HG03558 (cell line): ENCODE results near the gene HDGF.

ENCODE experiments used
- ATAC-seq: cut with Tn5 transposase; IDR thresholded peaks from one replicate; pipeline ENCODE4 v1.9.1; 2021; ENCODE audit warnings: moderate number of reproducible peaks; ENCODE audit not compliant: unreplicated experiment; ENCODE audit errors: extremely low read depth

Gene HDGF

GRCh38 chr1:156751451-156751756, at the start of gene HDGF:
TSS of gene HDGF (minus strand) at chr1:156751675. CDS start at chr1:156751429, 246 bp downstream.
- ATAC-seq = peak; percentile 2

- ATAC-seq = no peak
Measured at GRCh38 chr1:156797212-156797871, 45.9 kb upstream of the HDGF start.

DNA sequence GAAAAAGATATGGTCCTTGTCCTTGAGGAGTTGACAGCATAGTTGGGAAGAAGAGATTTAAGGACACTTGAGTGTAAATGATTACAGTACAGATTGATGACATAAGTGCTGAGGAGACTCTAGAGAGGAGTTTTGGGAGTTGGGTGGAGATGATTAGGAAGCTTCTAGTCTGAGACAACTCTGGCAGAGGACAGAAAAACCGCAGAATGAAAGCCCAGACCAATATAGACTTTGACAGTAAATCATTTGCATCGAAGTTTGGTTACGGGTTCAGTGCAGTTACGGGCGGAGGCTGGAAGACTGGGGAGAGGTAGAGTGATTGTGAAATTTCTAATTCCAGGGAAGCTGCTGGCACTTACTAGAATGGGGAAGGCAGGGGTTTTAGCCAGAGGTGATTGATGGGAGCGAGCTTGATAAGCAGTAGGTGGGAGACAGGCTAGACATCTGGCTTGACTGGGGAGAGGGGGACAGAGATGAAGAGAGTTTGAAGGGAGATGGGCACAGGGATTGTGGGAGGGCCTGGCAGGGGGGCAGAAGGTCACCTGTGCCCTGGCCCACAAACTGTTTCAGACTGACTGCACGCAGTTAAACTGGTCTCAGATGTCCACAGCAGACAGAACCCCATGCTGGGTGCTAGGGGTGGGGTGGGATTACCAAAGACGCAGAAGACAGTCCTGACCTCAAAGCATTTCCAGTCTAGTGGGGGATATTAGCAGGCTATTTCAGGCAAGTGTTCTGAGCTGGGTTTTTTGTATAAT, 45.0 kb upstream of the HDGF start:
- no peak for ATAC-seq

- ATAC-seq = no peak
Measured at GRCh38 chr1:156795787-156796186, 44.3 kb upstream of the HDGF start.

- no peak for ATAC-seq
Measured at GRCh38 chr1:156795374-156795733, 43.9 kb upstream of the HDGF start.

DNA sequence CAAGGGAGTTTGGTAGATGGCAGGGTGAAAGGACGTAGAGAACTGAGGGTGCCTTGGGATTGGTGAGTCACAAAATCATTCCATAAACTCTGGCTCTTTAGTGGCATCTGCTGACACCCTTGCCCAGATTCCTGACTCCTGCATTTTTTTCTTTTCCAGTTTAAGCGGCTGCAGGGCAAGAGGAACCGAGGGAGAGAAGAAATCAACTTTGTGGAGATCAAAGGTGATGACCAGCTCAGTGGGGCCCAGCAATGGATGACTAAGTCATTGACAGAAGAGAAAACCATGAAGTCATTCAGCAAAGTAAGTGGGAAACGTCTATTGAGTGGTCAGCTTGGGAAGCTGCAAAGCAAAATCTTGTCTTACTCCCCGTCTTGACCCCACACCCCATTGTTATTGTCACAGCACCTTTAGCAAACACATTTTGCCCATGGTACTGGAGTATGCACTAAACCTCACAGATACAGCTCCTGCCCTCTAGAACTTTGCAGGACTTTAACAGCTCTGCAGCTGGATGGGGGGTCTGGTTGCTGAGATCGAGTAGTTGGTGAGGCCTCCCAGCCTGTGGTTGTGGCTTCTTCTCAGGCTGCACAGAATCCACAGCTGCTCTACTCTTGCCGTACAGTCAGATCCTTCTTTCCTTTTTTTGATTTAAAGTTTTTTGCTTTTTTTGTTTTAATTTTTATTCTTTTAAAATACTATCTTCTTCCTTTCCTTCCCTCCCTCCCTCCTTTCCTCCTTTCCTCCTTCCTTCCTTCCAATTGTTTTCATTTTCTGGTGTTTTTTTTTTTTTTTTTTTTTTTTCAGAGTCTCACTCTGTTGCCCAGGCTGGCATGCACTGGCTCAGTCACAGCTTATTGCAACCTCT, 43.3 kb upstream of the HDGF start:
- no peak for ATAC-seq

DNA sequence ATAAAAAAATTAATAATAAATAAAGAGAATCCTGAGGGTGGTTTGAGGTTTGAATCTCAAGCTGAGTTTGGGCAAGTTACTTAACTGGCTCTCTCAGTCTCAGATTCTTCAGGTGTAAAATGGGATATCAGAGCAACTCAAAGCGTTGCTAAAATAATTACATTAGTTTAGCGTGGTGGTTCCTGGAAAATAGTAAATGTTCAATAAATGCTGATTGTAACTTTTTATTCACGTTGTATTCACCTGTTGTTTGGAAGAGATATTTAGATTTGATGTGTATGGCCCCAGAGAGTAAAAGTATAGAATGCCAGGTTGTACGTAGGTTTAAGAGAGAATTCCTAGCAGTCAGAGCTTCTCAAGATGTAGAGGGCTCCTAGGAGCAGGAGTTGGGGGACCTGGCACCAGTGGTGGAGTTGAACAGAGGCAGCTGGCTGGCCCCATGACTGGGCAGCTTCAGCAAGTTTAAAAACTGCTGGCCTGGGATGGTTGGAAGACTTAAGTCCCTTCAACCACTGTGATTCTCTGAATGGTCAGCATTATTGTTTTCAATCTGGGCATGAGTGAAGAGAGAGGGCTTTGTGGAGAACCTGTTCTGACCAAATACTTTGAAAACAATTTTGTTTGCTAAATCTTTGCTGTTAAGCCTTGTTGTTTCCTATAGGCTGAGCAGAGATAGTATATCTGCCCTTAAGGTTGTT, 38.3 kb upstream of the HDGF start:
- ATAC-seq = no peak

- no peak for ATAC-seq
Measured at GRCh38 chr1:156788136-156788535, 36.7 kb upstream of the HDGF start.

DNA sequence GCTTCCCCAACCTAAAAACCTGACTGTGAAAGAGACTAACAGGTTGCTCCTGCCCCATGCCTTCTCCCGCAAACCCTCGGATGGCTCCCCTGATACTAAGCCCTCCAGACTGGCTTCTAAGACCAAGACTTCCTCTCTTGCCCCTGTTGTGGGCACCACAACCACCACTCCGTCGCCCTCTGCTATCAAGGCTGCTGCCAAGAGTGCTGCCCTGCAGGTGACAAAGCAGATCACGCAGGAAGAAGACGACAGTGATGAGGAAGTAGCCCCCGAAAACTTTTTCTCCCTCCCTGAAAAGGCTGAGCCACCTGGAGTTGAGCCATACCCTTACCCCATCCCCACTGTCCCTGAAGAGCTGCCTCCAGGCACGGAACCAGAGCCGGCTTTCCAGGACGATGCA, 35.2 kb upstream of the HDGF start:
- ATAC-seq = no peak

- ATAC-seq = no peak
Measured at GRCh38 chr1:156785458-156785857, 34.0 kb upstream of the HDGF start.

GRCh38 chr1:156781585-156782186, 30.2 kb upstream of the HDGF start:
- ATAC-seq = no peak

- ATAC-seq = no peak
Measured at GRCh38 chr1:156777573-156777972, 26.1 kb upstream of the HDGF start.

DNA sequence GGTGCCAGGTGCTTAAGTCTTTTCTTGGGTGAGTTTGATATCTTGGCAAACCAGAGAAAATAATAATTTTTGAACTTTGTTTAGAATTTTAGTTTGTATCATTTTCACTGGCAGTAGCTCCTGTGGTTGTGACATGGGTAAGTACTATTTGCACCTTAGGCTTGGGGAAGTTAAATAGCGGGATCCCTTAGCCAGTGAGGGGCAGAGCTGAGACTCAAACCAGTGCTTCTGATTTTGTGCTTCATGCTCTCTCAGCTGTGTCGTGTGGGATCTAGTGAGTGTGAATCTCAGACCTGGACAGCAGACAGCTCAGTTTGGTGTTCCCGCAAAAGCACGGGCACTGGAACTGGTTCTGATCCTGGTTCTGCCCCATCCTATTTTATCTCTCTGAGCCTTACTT, 25.5 kb upstream of the HDGF start:
- no peak for ATAC-seq

- ATAC-seq = no peak
Measured at GRCh38 chr1:156775799-156776198, 24.3 kb upstream of the HDGF start.

GRCh38 chr1:156773607-156774006, 22.1 kb upstream of the HDGF start:
- ATAC-seq = no peak

- no peak for ATAC-seq
Measured at GRCh38 chr1:156772728-156773497, 21.4 kb upstream of the HDGF start.

DNA sequence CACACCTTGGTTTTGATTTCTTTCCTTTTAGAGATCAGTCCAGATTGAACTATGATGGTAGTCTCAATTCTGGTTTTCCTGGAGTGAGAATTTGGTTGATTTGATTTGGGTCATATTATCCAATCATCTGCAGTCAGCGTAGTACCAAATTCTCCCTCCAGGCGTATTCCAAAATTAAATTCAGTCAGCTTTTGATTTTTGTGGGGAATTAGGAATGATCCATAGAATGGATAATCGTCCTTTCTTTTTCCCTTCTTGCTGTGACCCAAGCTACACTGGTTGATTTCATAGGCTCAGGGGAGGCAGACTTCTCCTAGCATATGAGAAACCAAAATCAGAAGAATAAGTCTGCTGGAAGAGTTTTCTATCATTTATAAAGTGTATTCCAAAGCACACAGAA, 20.7 kb upstream of the HDGF start:
- ATAC-seq = no peak

GRCh38 chr1:156768610-156769295, 17.3 kb upstream of the HDGF start:
- ATAC-seq = no peak
